Activated naive CD8-positive, alpha-beta T cell treated with anti-CD3 and anti-CD28 coated beads for 36 hours (primary cell): ENCODE results near the gene LARGE1. TPM values are rescaled to one million over a fixed set of nuclear protein-coding genes. Genes with fewer than 3 reads are reported as not detected.

Experiments used
- DNase-seq: peaks from one replicate; pipeline ENCODE4 v3.0.0; 2021
- H3K27ac Mint-ChIP-seq: one replicate; pipeline ENCODE4 v1.8.0; 2022; ENCODE audit warnings: mild to moderate bottlenecking, moderate library complexity, mixed read lengths
- H3K27me3 Mint-ChIP-seq: one replicate; pipeline ENCODE4 v1.8.0; 2022; ENCODE audit warnings: mild to moderate bottlenecking, mixed read lengths
- H3K36me3 Mint-ChIP-seq: one replicate; pipeline ENCODE4 v1.8.0; 2021; ENCODE audit warnings: mild to moderate bottlenecking, mixed read lengths
- H3K4me1 Mint-ChIP-seq: one replicate; pipeline ENCODE4 v1.8.0; 2021; ENCODE audit warnings: mixed read lengths
- H3K4me3 Mint-ChIP-seq: one replicate; pipeline ENCODE4 v1.8.0; 2022; ENCODE audit warnings: mild to moderate bottlenecking, moderate library complexity, mixed read lengths
- H3K9me3 Mint-ChIP-seq: one replicate; pipeline ENCODE4 v1.8.0; 2022; ENCODE audit warnings: mixed read lengths
- total RNA-seq, 2 experiments: library from RNA; stranded (reverse); gene quantifications; one replicate each; pipeline ENCODE4 v1.2.3, GENCODE V29; 2021

LARGE1 gene
- total RNA-seq, 2 experiments from 2014 or later = 0.28 to 0.93 TPM

GRCh38 chr22:33666961-33667619 is 253.2 kb downstream of the LARGE1 start:
- Mint-ChIP-seq H3K36me3 (no peaks in the 10 kb centered on the region), H3K27me3 (no peaks in the 10 kb centered on the region)

GRCh38 chr22:33666279-33666960 is 253.9 kb downstream of the LARGE1 start:
- H3K36me3 Mint-ChIP-seq = no peaks in the 10 kb centered on the region
- no peak for DNase-seq
- H3K27ac Mint-ChIP-seq = no peak overlapping the region
- no peaks in the 10 kb centered on the region for H3K27me3 Mint-ChIP-seq
- H3K4me3 Mint-ChIP-seq = no peak overlapping the region
- no peaks in the 10 kb centered on the region for H3K9me3 Mint-ChIP-seq
- no peaks in the 10 kb centered on the region for H3K4me1 Mint-ChIP-seq

More at GRCh38 chr22:33666961-33667619, 253.2 kb downstream of the LARGE1 start:
- Mint-ChIP-seq H3K9me3 (no peaks in the 10 kb centered on the region), H3K27ac (no peak overlapping the region), H3K4me1 (no peaks in the 10 kb centered on the region), H3K4me3 (no peak overlapping the region)
- DNase-seq = no peak

GRCh38 chr22:33659448-33659847 is 260.8 kb downstream of the LARGE1 start:
- Mint-ChIP-seq H3K4me1 (no peaks in the 10 kb centered on the region), H3K27me3 (no peaks in the 10 kb centered on the region), H3K27ac (no peak overlapping the region), H3K36me3 (no peaks in the 10 kb centered on the region), H3K4me3 (no peak overlapping the region), H3K9me3 (peaks cover 6% of the 10 kb centered on the region)
- no peak for DNase-seq

GRCh38 chr22:33658775-33659174 is 261.5 kb downstream of the LARGE1 start:
- Mint-ChIP-seq H3K36me3 (no peaks in the 10 kb centered on the region), H3K9me3 (peaks cover 6% of the 10 kb centered on the region), H3K27me3 (no peaks in the 10 kb centered on the region), H3K4me3 (no peak overlapping the region), H3K4me1 (no peaks in the 10 kb centered on the region), H3K27ac (no peak overlapping the region)
- DNase-seq = no peak

- peaks cover 8% of the 10 kb centered on the region for H3K9me3 Mint-ChIP-seq
- DNase-seq = no peak
- no peaks in the 10 kb centered on the region for H3K36me3 Mint-ChIP-seq
- H3K27ac Mint-ChIP-seq = no peak overlapping the region
- no peaks in the 10 kb centered on the region for H3K4me1 Mint-ChIP-seq
- H3K27me3 Mint-ChIP-seq = no peaks in the 10 kb centered on the region
- no peak overlapping the region for H3K4me3 Mint-ChIP-seq
Observed at GRCh38 chr22:33657670-33658069, 262.6 kb downstream of the LARGE1 start.

- H3K4me3 Mint-ChIP-seq = no peak overlapping the region
- no peak for DNase-seq
- no peaks in the 10 kb centered on the region for H3K4me1 Mint-ChIP-seq
- no peak overlapping the region for H3K27ac Mint-ChIP-seq
- no peaks in the 10 kb centered on the region for H3K36me3 Mint-ChIP-seq
- peaks cover 8% of the 10 kb centered on the region for H3K9me3 Mint-ChIP-seq
- no peaks in the 10 kb centered on the region for H3K27me3 Mint-ChIP-seq
Observed at GRCh38 chr22:33656808-33657628, 263.3 kb downstream of the LARGE1 start.

GRCh38 chr22:33654173-33654895 is 265.9 kb downstream of the LARGE1 start:
- Mint-ChIP-seq H3K36me3 (no peaks in the 10 kb centered on the region), H3K27me3 (no peaks in the 10 kb centered on the region), H3K27ac (no peak overlapping the region), H3K4me1 (no peaks in the 10 kb centered on the region), H3K9me3 (peaks cover 14% of the 10 kb centered on the region), H3K4me3 (no peak overlapping the region)
- DNase-seq = no peak

- H3K27ac Mint-ChIP-seq = no peak overlapping the region
Observed at GRCh38 chr22:33653532-33654063, 266.7 kb downstream of the LARGE1 start.

GRCh38 chr22:33652615-33653014 is 267.7 kb downstream of the LARGE1 start:
- Mint-ChIP-seq H3K4me3 (no peak overlapping the region), H3K9me3 (peaks cover 14% of the 10 kb centered on the region), H3K27ac (no peak overlapping the region), H3K27me3 (no peaks in the 10 kb centered on the region), H3K4me1 (no peaks in the 10 kb centered on the region), H3K36me3 (peaks cover 2% of the 10 kb centered on the region)
- no peak for DNase-seq

More at GRCh38 chr22:33653532-33654063, 266.7 kb downstream of the LARGE1 start:
- no peaks in the 10 kb centered on the region for H3K4me1 Mint-ChIP-seq
- no peaks in the 10 kb centered on the region for H3K27me3 Mint-ChIP-seq
- no peak for DNase-seq
- H3K36me3 Mint-ChIP-seq = no peaks in the 10 kb centered on the region
- H3K9me3 Mint-ChIP-seq = peaks cover 14% of the 10 kb centered on the region
- no peak overlapping the region for H3K4me3 Mint-ChIP-seq

- no peak overlapping the region for H3K4me3 Mint-ChIP-seq
- no peaks in the 10 kb centered on the region for H3K27me3 Mint-ChIP-seq
- H3K36me3 Mint-ChIP-seq = peaks cover 2% of the 10 kb centered on the region
- H3K27ac Mint-ChIP-seq = no peak overlapping the region
- H3K4me1 Mint-ChIP-seq = no peaks in the 10 kb centered on the region
- DNase-seq = no peak
- peaks cover 19% of the 10 kb centered on the region for H3K9me3 Mint-ChIP-seq
Observed at GRCh38 chr22:33650244-33650643, 270.0 kb downstream of the LARGE1 start.

GRCh38 chr22:33648478-33648877 is 271.8 kb downstream of the LARGE1 start:
- DNase-seq = no peak
- H3K36me3 Mint-ChIP-seq = peaks cover 2% of the 10 kb centered on the region
- H3K4me3 Mint-ChIP-seq = no peak overlapping the region
- H3K27me3 Mint-ChIP-seq = no peaks in the 10 kb centered on the region
- H3K9me3 Mint-ChIP-seq = peaks cover 25% of the 10 kb centered on the region
- no peak overlapping the region for H3K27ac Mint-ChIP-seq
- no peaks in the 10 kb centered on the region for H3K4me1 Mint-ChIP-seq

- no peak for DNase-seq
- Mint-ChIP-seq H3K27me3 (peaks cover 4% of the 10 kb centered on the region), H3K27ac (no peak overlapping the region), H3K36me3 (no peaks in the 10 kb centered on the region), H3K4me3 (no peak overlapping the region), H3K9me3 (peaks cover 24% of the 10 kb centered on the region), H3K4me1 (no peaks in the 10 kb centered on the region)
Observed at GRCh38 chr22:33640900-33641299, 279.4 kb downstream of the LARGE1 start.

GRCh38 chr22:33639588-33640254 is 280.6 kb downstream of the LARGE1 start:
- Mint-ChIP-seq H3K36me3 (no peaks in the 10 kb centered on the region), H3K27me3 (peaks cover 4% of the 10 kb centered on the region), H3K4me1 (no peaks in the 10 kb centered on the region), H3K27ac (no peak overlapping the region), H3K9me3 (peaks cover 18% of the 10 kb centered on the region), H3K4me3 (no peak overlapping the region)
- DNase-seq = no peak

GRCh38 chr22:33635766-33636165 is 284.5 kb downstream of the LARGE1 start:
- Mint-ChIP-seq H3K4me3 (no peak overlapping the region), H3K9me3 (no peaks in the 10 kb centered on the region), H3K4me1 (no peaks in the 10 kb centered on the region), H3K27me3 (peaks cover 4% of the 10 kb centered on the region), H3K27ac (no peak overlapping the region), H3K36me3 (no peaks in the 10 kb centered on the region)
- DNase-seq = no peak
